Endothelial cell of umbilical vein (primary cell): ENCODE results near the gene FBXL14. TPM values are rescaled to one million over a fixed set of nuclear protein-coding genes. Genes with fewer than 3 reads are reported as not detected.

ENCODE experiments used
- BruUV-seq: library from RNA; stranded (reverse); fragments of 400-500 nt; replicated peaks from 2 replicates; lab custom pipeline; 2021; lab: Mats Ljungman, UMichigan
- CTCF ChIA-PET: fragments of 300-600, 350-600 bp; sonication (Branson Sonifier 250); formaldehyde crosslinking; loops from one replicate; lab custom pipeline; 2021; ENCODE audit warnings: antibody characterized with exemption, inconsistent platforms; lab: Charles Lee
- POLR2A ChIA-PET: fragments of 300-600, 350-600 bp; sonication (Branson Sonifier 250); formaldehyde crosslinking; loops from one replicate; lab custom pipeline; 2021; ENCODE audit warnings: antibody characterized with exemption, inconsistent platforms; lab: Charles Lee
- DNase-seq: peaks from one replicate; pipeline ENCODE4 v3.0.0-alpha.2; 2011; ENCODE audit warnings: low read depth, low spot score
- FAIRE-seq: peaks from 2 replicates; lab custom pipeline; 2011; peaks lifted over from hg19 to GRCh38; lab: Jason Lieb, UNC
- H2AFZ ChIP-seq: 2 replicates; pipeline ENCODE4 v1.6.0; 2012; ENCODE audit warnings: low read depth, low read length, control low read depth, inconsistent platforms
- H3K27ac ChIP-seq: 2 replicates; pipeline ENCODE4 v1.5.1; 2011; ENCODE audit warnings: low read depth, mild to moderate bottlenecking, control low read depth, low read length, moderate library complexity; ENCODE audit not compliant: insufficient read depth
- H3K27me3 ChIP-seq, 2 experiments: 2 replicates each; pipeline versions ENCODE4 v1.6.0 to v1.6.1; 2011; ENCODE audit warnings: low read length in 2 of 2, mixed read lengths in 1 of 2; ENCODE audit not compliant: control insufficient read depth in 2 of 2, insufficient read depth in 2 of 2
- H3K36me3 ChIP-seq, 2 experiments: 2 replicates in 1 of 2; 3 replicates in 1 of 2; pipeline ENCODE4 v1.5.1; 2011; ENCODE audit warnings: low read length in 2 of 2, mild to moderate bottlenecking in 1 of 2, moderate library complexity in 1 of 2; ENCODE audit not compliant: control insufficient read depth in 2 of 2, insufficient read depth in 2 of 2; ENCODE audit errors: extremely low read depth in 1 of 2
- H3K4me1 ChIP-seq: 3 replicates; pipeline ENCODE4 v1.5.1; 2011; ENCODE audit warnings: mild to moderate bottlenecking, low read length; ENCODE audit not compliant: control insufficient read depth, insufficient read depth; ENCODE audit errors: extremely low read depth
- H3K4me2 ChIP-seq: 2 replicates; pipeline ENCODE4 v1.6.1; 2011; ENCODE audit warnings: low read length, control low read depth, mixed read lengths; ENCODE audit not compliant: insufficient read depth
- H3K4me3 ChIP-seq, 3 experiments: fragments of 200-600 bp in 1 of 3; sonication (generic), shearing (Covaris generic) in 1 of 3; replicated peaks in 1 of 3; 2 replicates each; pipeline ENCODE4 v1.5.1; 2011 to 2016; ENCODE audit warnings: control low read depth in 3 of 3, low read length in 3 of 3, mild to moderate bottlenecking in 2 of 3, inconsistent platforms in 1 of 3, low read depth in 1 of 3, moderate library complexity in 1 of 3; ENCODE audit not compliant: insufficient read depth in 1 of 3
- H3K79me2 ChIP-seq: 2 replicates; pipeline ENCODE4 v1.6.0; 2012; ENCODE audit warnings: low read length, inconsistent platforms; ENCODE audit not compliant: control insufficient read depth, insufficient read depth
- H3K9ac ChIP-seq: replicated peaks from 2 replicates; pipeline ENCODE3; 2011; ENCODE audit warnings: low read length, control low read depth; ENCODE audit not compliant: insufficient read depth; ENCODE audit errors: extremely low read depth
- H3K9me1 ChIP-seq: replicated peaks from 3 replicates; pipeline ENCODE4 v1.6.0; 2011; ENCODE audit warnings: mild to moderate bottlenecking, low read length; ENCODE audit not compliant: control insufficient read depth, insufficient read depth; ENCODE audit errors: extremely low read depth
- H3K9me3 ChIP-seq: replicated peaks from 2 replicates; pipeline ENCODE4 v1.5.1; 2012; ENCODE audit warnings: low read length, inconsistent platforms; ENCODE audit not compliant: control insufficient read depth, insufficient read depth
- H4K20me1 ChIP-seq: replicated peaks from 2 replicates; pipeline ENCODE3; 2011; ENCODE audit warnings: mild to moderate bottlenecking, low read length; ENCODE audit not compliant: control insufficient read depth, insufficient read depth; ENCODE audit errors: extremely low read depth
- JUN ChIP-seq: IDR thresholded peaks from 2 replicates; pipeline ENCODE4 v1.6.1; 2011; ENCODE audit warnings: borderline replicate concordance, low read depth; ENCODE audit not compliant: insufficient read length, insufficient read depth
- MYC ChIP-seq: IDR thresholded peaks from one replicate; pipeline ENCODE4 v1.6.1; 2011; ENCODE audit warnings: mild to moderate bottlenecking, low read depth, low read length
- dilution Hi-C: fragments of 300-500 bp; cut with MboI; formaldehyde crosslinking; loops from one replicate; pipeline ENCODE4 v1.15.0; 2019; ENCODE audit warnings: low sequenced_read_pairs; ENCODE audit not compliant: extremely low pct_ligation_motif_present
- intact Hi-C: fragments of 100-400 bp; cut with micrococcal nuclease; formaldehyde crosslinking; loops from one replicate; pipeline ENCODE4 v1.10.0; 2022
- polyA plus RNA-seq, 4 experiments: library from polyadenylated mRNA; depleted of rRNA in 3 of 4; stranded (reverse) in 3 of 4; unstranded in 1 of 4; fragments of >200 nt; gene quantifications; 2 replicates each; pipeline versions ENCODE4 v1.2.1 to v1.2.3, GENCODE V29; 2011 to 2012; ENCODE audit warnings: missing spikeins in 1 of 4
- total RNA-seq: library from RNA; stranded (reverse); gene quantifications from 2 replicates; pipeline ENCODE4 v1.2.3, GENCODE V29; 2021
- TF ChIP-seq, protein P1 (sequence below), 2 donors: IDR thresholded peaks; 1 replicate in 1 of 2; 2 replicates in 1 of 2; pipeline ENCODE4 v1.5.1; 2011; ENCODE audit warnings: low read length in 2 of 2, mild to moderate bottlenecking in 2 of 2, moderate library complexity in 2 of 2, control low read depth in 1 of 2, inconsistent platforms in 1 of 2, low read depth in 1 of 2; ENCODE audit not compliant: insufficient read depth in 1 of 2; ENCODE audit errors: extremely low read depth in 1 of 2

The FBXL14 gene
- total and polyA plus RNA-seq, 2 donors (not counting 3 experiments of a cell fraction or from before 2014, with no cell fraction given): 11.3 to 15.7 TPM

DNA sequence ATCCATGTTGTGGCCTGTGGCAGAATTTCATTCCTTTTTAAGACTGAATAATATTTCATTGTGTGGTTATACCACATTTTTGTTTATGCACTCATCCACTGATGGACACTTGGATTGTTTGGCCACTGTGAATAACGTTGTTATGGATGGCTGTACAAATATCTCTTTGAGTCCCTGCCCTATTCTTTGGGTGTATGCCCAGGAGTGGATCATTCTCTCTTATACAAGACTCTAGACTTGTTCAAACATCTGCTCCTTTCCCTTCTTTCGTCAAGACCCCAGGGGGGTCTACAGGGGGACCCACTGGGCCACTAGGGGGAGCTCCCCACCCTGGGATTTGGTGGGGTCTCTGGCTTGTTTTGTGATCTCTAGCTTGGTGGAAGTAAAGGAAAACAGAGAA, 77.4 kb downstream of the FBXL14 start:
- dilution Hi-C loops (no loop called here), intact Hi-C loops (loop anchor here (2.0 kb wide), 1 partner anchor 66 kb away; no protein-coding TSS in a partner anchor)
- Histone ChIP-seq H4K20me1 (no peaks in the 10 kb centered on the region), H3K9me1 (no peaks in the 10 kb centered on the region), H3K27me3 (peaks cover 10 to 17% of the 10 kb centered on the region in 2 experiments), H3K4me1 (no peaks in the 10 kb centered on the region), H3K4me3 (no peak overlapping the region), H3K36me3 (no peaks in the 10 kb centered on the region), H3K9me3 (no peaks in the 10 kb centered on the region), H3K79me2 (no peaks in the 10 kb centered on the region), H3K9ac (no peak overlapping the region), H3K27ac (no peak overlapping the region), H3K4me2 (no peak overlapping the region), H2AFZ (no peak overlapping the region)
- DNase-seq (no peak), FAIRE-seq (no peak)
- TF ChIP-seq MYC: no peak
- TF ChIP-seq, protein P1, sequence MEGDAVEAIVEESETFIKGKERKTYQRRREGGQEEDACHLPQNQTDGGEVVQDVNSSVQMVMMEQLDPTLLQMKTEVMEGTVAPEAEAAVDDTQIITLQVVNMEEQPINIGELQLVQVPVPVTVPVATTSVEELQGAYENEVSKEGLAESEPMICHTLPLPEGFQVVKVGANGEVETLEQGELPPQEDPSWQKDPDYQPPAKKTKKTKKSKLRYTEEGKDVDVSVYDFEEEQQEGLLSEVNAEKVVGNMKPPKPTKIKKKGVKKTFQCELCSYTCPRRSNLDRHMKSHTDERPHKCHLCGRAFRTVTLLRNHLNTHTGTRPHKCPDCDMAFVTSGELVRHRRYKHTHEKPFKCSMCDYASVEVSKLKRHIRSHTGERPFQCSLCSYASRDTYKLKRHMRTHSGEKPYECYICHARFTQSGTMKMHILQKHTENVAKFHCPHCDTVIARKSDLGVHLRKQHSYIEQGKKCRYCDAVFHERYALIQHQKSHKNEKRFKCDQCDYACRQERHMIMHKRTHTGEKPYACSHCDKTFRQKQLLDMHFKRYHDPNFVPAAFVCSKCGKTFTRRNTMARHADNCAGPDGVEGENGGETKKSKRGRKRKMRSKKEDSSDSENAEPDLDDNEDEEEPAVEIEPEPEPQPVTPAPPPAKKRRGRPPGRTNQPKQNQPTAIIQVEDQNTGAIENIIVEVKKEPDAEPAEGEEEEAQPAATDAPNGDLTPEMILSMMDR (IDR thresholded peaks at IDR 0.05; ENCODE audit: extremely low read depth in 1 of 2, insufficient read depth in 1 of 2, low read depth in 1 of 2, low read length in 2 of 2): peak; percentile 34 to 55
- TF ChIP-seq JUN: no peak
- CTCF ChIA-PET: interaction anchor here (0.7 to 1.5 kb wide), 4 partner anchors 71 to 400 kb away, joined by 3 to 6 read pairs (median 4); no protein-coding TSS in a partner anchor
- POLR2A ChIA-PET: no interaction called here
- BruUV-seq: no TSS peak

Other genes starting within 250 kb of the FBXL14 start
- gene WNT5B, start 34.6 kb upstream of the FBXL14 start, total RNA-seq: not detected in 2 replicates
- 0.18 TPM in 1 of 2 replicates, not detected in the other for gene WNT5B, start 34.6 kb upstream of the FBXL14 start, polyA plus RNA-seq
- gene ADIPOR2, start 96.5 kb upstream of the FBXL14 start, total RNA-seq: 57.3 and 59.4 TPM in 2 replicates
- 20.7 and 22.5 TPM in 2 replicates for gene ADIPOR2, start 96.5 kb upstream of the FBXL14 start, polyA plus RNA-seq
- gene LRTM2, start 226.0 kb upstream of the FBXL14 start, total RNA-seq: not detected in 2 replicates
- gene LRTM2, start 226.0 kb upstream of the FBXL14 start, polyA plus RNA-seq: not detected in 2 replicates